ENCODE results near the gene HMOX2. TPM values are rescaled to one million over a fixed set of nuclear protein-coding genes. Genes with fewer than 3 reads are reported as not detected.

HMOX2 gene
- total RNA-seq, 1 donor: 57.9 TPM

DNA sequence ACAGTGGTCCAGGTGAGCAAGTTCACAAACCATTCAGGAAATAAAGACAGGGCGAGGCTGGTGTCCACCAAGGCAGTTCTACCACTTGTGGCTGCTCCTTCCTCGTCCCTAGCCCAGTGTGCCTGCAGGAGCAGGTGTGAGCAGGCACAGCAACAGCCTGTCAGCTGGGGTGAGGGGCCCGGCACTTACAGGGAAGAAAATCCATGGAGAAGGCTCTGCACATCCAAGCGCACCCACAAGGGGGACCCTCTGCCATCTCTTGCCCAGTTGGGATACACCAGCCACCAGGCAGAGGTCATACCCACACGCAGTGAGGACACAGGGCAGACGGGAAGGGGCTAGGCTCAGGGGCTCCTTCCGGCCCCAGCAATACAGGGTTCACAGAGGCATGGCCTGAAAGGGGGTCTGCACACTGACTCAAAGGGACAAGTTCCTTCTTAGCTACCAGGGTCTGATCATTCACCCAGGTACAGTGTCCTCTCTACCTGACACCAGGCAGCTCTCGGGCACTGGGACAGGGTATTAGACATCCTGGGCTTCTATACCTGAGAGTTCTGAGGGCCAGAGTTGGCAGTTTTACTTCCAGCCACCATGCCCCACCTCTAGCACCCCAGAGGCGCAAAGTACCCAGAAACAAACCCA lies 35.4 kb downstream of the HMOX2 start:
- H3K4me3 ChIP-seq (ENCODE audit: low read depth, low read length): no peak overlapping the region
- no peak for DNase-seq (ENCODE audit: low read depth)
- TF ChIP-seq, protein P1, sequence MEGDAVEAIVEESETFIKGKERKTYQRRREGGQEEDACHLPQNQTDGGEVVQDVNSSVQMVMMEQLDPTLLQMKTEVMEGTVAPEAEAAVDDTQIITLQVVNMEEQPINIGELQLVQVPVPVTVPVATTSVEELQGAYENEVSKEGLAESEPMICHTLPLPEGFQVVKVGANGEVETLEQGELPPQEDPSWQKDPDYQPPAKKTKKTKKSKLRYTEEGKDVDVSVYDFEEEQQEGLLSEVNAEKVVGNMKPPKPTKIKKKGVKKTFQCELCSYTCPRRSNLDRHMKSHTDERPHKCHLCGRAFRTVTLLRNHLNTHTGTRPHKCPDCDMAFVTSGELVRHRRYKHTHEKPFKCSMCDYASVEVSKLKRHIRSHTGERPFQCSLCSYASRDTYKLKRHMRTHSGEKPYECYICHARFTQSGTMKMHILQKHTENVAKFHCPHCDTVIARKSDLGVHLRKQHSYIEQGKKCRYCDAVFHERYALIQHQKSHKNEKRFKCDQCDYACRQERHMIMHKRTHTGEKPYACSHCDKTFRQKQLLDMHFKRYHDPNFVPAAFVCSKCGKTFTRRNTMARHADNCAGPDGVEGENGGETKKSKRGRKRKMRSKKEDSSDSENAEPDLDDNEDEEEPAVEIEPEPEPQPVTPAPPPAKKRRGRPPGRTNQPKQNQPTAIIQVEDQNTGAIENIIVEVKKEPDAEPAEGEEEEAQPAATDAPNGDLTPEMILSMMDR (IDR thresholded peaks at IDR 0.05; ENCODE audit: insufficient read depth, low read depth, low read length): peak; percentile 67

DNA sequence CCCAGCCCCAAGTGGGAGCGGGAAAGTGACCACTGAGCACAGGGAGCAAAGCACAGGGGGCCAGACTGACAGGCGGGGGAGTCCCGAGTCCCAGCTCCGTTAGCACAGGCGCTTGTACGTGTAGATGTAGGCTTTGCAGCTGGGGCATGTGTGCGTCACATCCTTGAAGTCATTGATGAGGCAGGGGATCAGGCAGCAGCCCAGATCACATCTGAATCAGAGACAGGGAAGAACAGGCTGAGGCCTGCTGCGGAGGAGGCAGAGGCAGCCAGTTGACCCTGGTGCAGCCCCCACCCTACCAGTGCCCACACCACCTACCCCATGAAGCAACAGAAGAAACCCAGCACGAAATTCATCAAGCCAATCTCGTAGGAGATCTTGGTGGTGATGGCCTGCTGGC lies 36.3 kb downstream of the HMOX2 start:
- no peak for DNase-seq (ENCODE audit: low read depth)
- H3K4me3 ChIP-seq (ENCODE audit: low read depth, low read length): no peak overlapping the region
- TF ChIP-seq, protein P1 (IDR thresholded peaks at IDR 0.05; ENCODE audit: insufficient read depth, low read depth, low read length): no peak

GRCh38 chr16:4513086-4513860 lies 37.1 kb downstream of the HMOX2 start:
- no peak for DNase-seq (ENCODE audit: low read depth)
- H3K4me3 ChIP-seq (ENCODE audit: low read depth, low read length): no peak overlapping the region
- TF ChIP-seq, protein P1 (IDR thresholded peaks at IDR 0.05; ENCODE audit: insufficient read depth, low read depth, low read length): no peak

- no peak for DNase-seq (ENCODE audit: low read depth)
- no peak overlapping the region for H3K4me3 ChIP-seq (ENCODE audit: low read depth, low read length)
- TF ChIP-seq, protein P1 (IDR thresholded peaks at IDR 0.05; ENCODE audit: insufficient read depth, low read depth, low read length): no peak
Measured at GRCh38 chr16:4513881-4514280, 37.7 kb downstream of the HMOX2 start.

- DNase-seq (ENCODE audit: low read depth): no peak
- TF ChIP-seq, protein P1 (IDR thresholded peaks at IDR 0.05; ENCODE audit: insufficient read depth, low read depth, low read length): no peak
- H3K4me3 ChIP-seq (ENCODE audit: low read depth, low read length): no peak overlapping the region
Measured at GRCh38 chr16:4514606-4515005, 38.4 kb downstream of the HMOX2 start.

GRCh38 chr16:4515611-4516233 lies 39.5 kb downstream of the HMOX2 start:
- no peak for DNase-seq (ENCODE audit: low read depth)
- TF ChIP-seq, protein P1 (IDR thresholded peaks at IDR 0.05; ENCODE audit: insufficient read depth, low read depth, low read length): no peak
- H3K4me3 ChIP-seq (ENCODE audit: low read depth, low read length): no peak overlapping the region
